HG03378 (cell line): ENCODE data around the gene AMIGO2.

Experiments used
- ATAC-seq: cut with Tn5 transposase; IDR thresholded peaks from one replicate; pipeline ENCODE4 v1.9.1; 2021; ENCODE audit warnings: mild to moderate bottlenecking, moderate library complexity; ENCODE audit not compliant: unreplicated experiment

AMIGO2 gene

GRCh38 chr12:47099610-47100009 lies 19.9 kb upstream of the AMIGO2 start:
- no peak for ATAC-seq

- no peak for ATAC-seq
These were observed 18.3 kb upstream of the AMIGO2 start for GRCh38 chr12:47098099-47098498.

GRCh38 chr12:47097276-47097896 lies 17.6 kb upstream of the AMIGO2 start:
- no peak for ATAC-seq

GRCh38 chr12:47095446-47096236 lies 15.9 kb upstream of the AMIGO2 start:
- no peak for ATAC-seq

- ATAC-seq, result no peak
These were observed 15.0 kb upstream of the AMIGO2 start for GRCh38 chr12:47094804-47095203.

- no peak for ATAC-seq
These were observed 11.2 kb upstream of the AMIGO2 start for GRCh38 chr12:47091009-47091408.

GRCh38 chr12:47088021-47088944 lies 8.5 kb upstream of the AMIGO2 start:
- ATAC-seq, result no peak

- no peak for ATAC-seq
These were observed 7.4 kb upstream of the AMIGO2 start for GRCh38 chr12:47087088-47087688.

GRCh38 chr12:47085815-47086252 lies 6.1 kb upstream of the AMIGO2 start:
- ATAC-seq, result no peak

GRCh38 chr12:47084172-47084571 lies 4.4 kb upstream of the AMIGO2 start:
- ATAC-seq, result no peak

- no peak for ATAC-seq
These were observed 3.2 kb upstream of the AMIGO2 start for GRCh38 chr12:47082796-47083621.

- no peak for ATAC-seq
These were observed 2.5 kb upstream of the AMIGO2 start for GRCh38 chr12:47082283-47082682.

GRCh38 chr12:47080725-47081502 lies 1.2 kb upstream of the AMIGO2 start:
- ATAC-seq, result no peak

GRCh38 chr12:47079981-47080724 lies 394 bp upstream of the AMIGO2 start:
- ATAC-seq, result no peak

GRCh38 chr12:47078733-47079467 lies 859 bp downstream of the AMIGO2 start:
- ATAC-seq, result no peak

GRCh38 chr12:47078086-47078395 lies 1.7 kb downstream of the AMIGO2 start:
- no peak for ATAC-seq

- ATAC-seq, result no peak
These were observed 2.3 kb downstream of the AMIGO2 start for GRCh38 chr12:47077206-47078085.
